ENCODE results near the gene SMYD3.

GRCh38 chr1:245702346-245702745 is 804.7 kb downstream of the SMYD3 start:
- TF ChIP-seq FOXA1 (IDR thresholded peaks at IDR 0.05) (no peak), BHLHE40 (IDR thresholded peaks at IDR 0.05; ENCODE audit: borderline replicate concordance) (no peak), FOXK2 (IDR thresholded peaks at IDR 0.05) (no peak), HDGF (IDR thresholded peaks at IDR 0.05; ENCODE audit: borderline replicate concordance) (no peak), NFRKB (IDR thresholded peaks at IDR 0.05) (no peak), SP1 (IDR thresholded peaks at IDR 0.05) (no peak), FOXM1 (IDR thresholded peaks at IDR 0.05; ENCODE audit: borderline replicate concordance) (no peak), LEF1 (IDR thresholded peaks at IDR 0.05; ENCODE audit: borderline replicate concordance) (no peak), PKNOX1 (IDR thresholded peaks at IDR 0.05) (no peak), L3MBTL2 (conservative IDR thresholded peaks at IDR 0.05) (no peak)

Measured in HEK293T (cell line).